Stomach (tissue), 4 donors: ENCODE data around the gene DENND2C.

ENCODE experiments used
- CTCF ChIP-seq, 7 experiments: fragments of 450-650 bp in 4 of 7; fragments of 200-600 bp in 3 of 7; sonication (generic) in 3 of 7; IDR thresholded peaks; one replicate each; pipeline ENCODE4 v1.5.1; 2016 to 2019; ENCODE audit warnings: antibody characterized with exemption in 7 of 7, control low read depth in 2 of 7, mild to moderate bottlenecking in 1 of 7
- EP300 ChIP-seq: sonication (generic); formaldehyde crosslinking; IDR thresholded peaks from one replicate; pipeline ENCODE4 v1.6.1; 2017; ENCODE audit warnings: antibody characterized with exemption
- POLR2A ChIP-seq, 4 donors: fragments of 450-650 bp; IDR thresholded peaks; one replicate each; pipeline ENCODE4 v1.6.1; 2016; ENCODE audit warnings: antibody characterized with exemption in 4 of 4, control low read depth in 2 of 4, mild to moderate bottlenecking in 1 of 4, moderate library complexity in 1 of 4

GRCh38 chr1:114550336-114550735 is 119.5 kb downstream of the DENND2C start:
- TF ChIP-seq POLR2A (IDR thresholded peaks at IDR 0.05) (no peak), CTCF (IDR thresholded peaks at IDR 0.05) (no peak), EP300 (no peak)
